Prostate gland (tissue), 2 donors: ENCODE data around the gene ARMC8. TPM values are rescaled to one million over a fixed set of nuclear protein-coding genes. Genes with fewer than 3 reads are reported as not detected.
A peak's percentile ranks its signal among the peaks of the same experiment; 100 is the strongest.

Experiments
- DNase-seq: peaks from one replicate; pipeline ENCODE4 v3.0.0-alpha.2; 2019; ENCODE audit warnings: low spot score
- H3K27ac ChIP-seq, 2 donors: fragments of 200-600 bp; sonication (generic); 2 replicates each; pipeline ENCODE4 v1.5.1; 2017 to 2019
- H3K27me3 ChIP-seq: fragments of 200-600 bp; sonication (generic); replicated peaks from 2 replicates; pipeline ENCODE4 v1.5.1; 2019; ENCODE audit not compliant: insufficient read depth
- H3K36me3 ChIP-seq, 2 donors: fragments of 200-600 bp; sonication (generic); 1 replicate in 1 of 2; 2 replicates in 1 of 2; pipeline versions ENCODE4 v1.5.1 to v1.8.1; 2017 to 2019
- H3K4me1 ChIP-seq: fragments of 200-600 bp; sonication (generic); replicated peaks from 2 replicates; pipeline ENCODE4 v1.5.1; 2019
- H3K4me3 ChIP-seq, 2 donors: fragments of 200-600 bp; sonication (generic); 2 replicates each; pipeline ENCODE4 v1.5.1; 2017 to 2019
- H3K9me3 ChIP-seq: fragments of 200-600 bp; sonication (generic); 2 replicates; pipeline ENCODE4 v1.5.1; 2017
- CTCF ChIP-seq, 4 experiments: fragments of 200-600 bp in 2 of 4; fragments of 450-650 bp in 2 of 4; sonication (generic) in 2 of 4; IDR thresholded peaks; 1 replicate in 3 of 4; 2 replicates in 1 of 4; pipeline ENCODE4 v1.5.1; 2016 to 2019; ENCODE audit warnings: antibody characterized with exemption in 4 of 4, mild to moderate bottlenecking in 2 of 4, moderate library complexity in 2 of 4
- POLR2A ChIP-seq: fragments of 450-650 bp; IDR thresholded peaks from one replicate; pipeline ENCODE4 v1.6.1; 2016; ENCODE audit warnings: antibody characterized with exemption, mild to moderate bottlenecking
- POLR2AphosphoS5 ChIP-seq: sonication (generic); formaldehyde crosslinking; IDR thresholded peaks from one replicate; pipeline ENCODE4 v1.6.1; 2017; ENCODE audit warnings: antibody characterized with exemption
- WGBS: methylation state at CpG from one replicate; pipeline ENCODE4 v1.1.5; 2018; 5-methylcytosine and 5-hydroxymethylcytosine counted together
- intact Hi-C: fragments of 100-400 bp; cut with DNase I; formaldehyde crosslinking; loops from one replicate; pipeline ENCODE4 v1.14.2; 2022
- total RNA-seq, 2 donors: library from RNA; depleted of rRNA; stranded (reverse); fragments of >200 nt; gene quantifications; one replicate each; pipeline ENCODE4 v1.1.0, GENCODE V29; 2016

The ARMC8 gene
- total RNA-seq, 2 donors from 2014 or later: 34.8 to 44.0 TPM

GRCh38 chr3:138314751-138315150 is 127.7 kb downstream of the ARMC8 start:
- no peak for DNase-seq
- TF ChIP-seq CTCF (IDR thresholded peaks at IDR 0.05) (no peak), POLR2A (no peak), POLR2AphosphoS5 (no peak)
- Histone ChIP-seq H3K9me3 (no peaks in the 10 kb centered on the region), H3K4me1 (no peaks in the 10 kb centered on the region), H3K27me3 (no peaks in the 10 kb centered on the region), H3K4me3 (no peak overlapping the region), H3K36me3 (no peaks in the 10 kb centered on the region), H3K27ac (no peak overlapping the region)
- intact Hi-C loops: no loop called here
- 31% methylated on average over 1 of the region's 1 CpG for WGBS

GRCh38 chr3:138317687-138318086 is 130.6 kb downstream of the ARMC8 start:
- H3K4me1 ChIP-seq: no peaks in the 10 kb centered on the region
- DNase-seq: no peak
- H3K27me3 ChIP-seq: no peaks in the 10 kb centered on the region
- intact Hi-C loops: no loop called here
- H3K27ac ChIP-seq: no peak overlapping the region
- no peak overlapping the region for H3K4me3 ChIP-seq
- no peaks in the 10 kb centered on the region for H3K36me3 ChIP-seq
- TF ChIP-seq POLR2A (no peak), CTCF (IDR thresholded peaks at IDR 0.05) (no peak), POLR2AphosphoS5 (no peak)
- WGBS: 97% methylated on average over 1 of the region's 1 CpG
- no peaks in the 10 kb centered on the region for H3K9me3 ChIP-seq

- WGBS: 21% methylated on average over 4 of the region's 4 CpGs
- no peaks in the 10 kb centered on the region for H3K36me3 ChIP-seq
- H3K27ac ChIP-seq: no peak overlapping the region
- H3K4me3 ChIP-seq: no peak overlapping the region
- H3K9me3 ChIP-seq: no peaks in the 10 kb centered on the region
- DNase-seq: no peak
- H3K27me3 ChIP-seq: no peaks in the 10 kb centered on the region
- TF ChIP-seq POLR2A (no peak), POLR2AphosphoS5 (no peak), CTCF (IDR thresholded peaks at IDR 0.05) (no peak)
- intact Hi-C loops: no loop called here
- H3K4me1 ChIP-seq: no peaks in the 10 kb centered on the region
Observed at GRCh38 chr3:138323971-138324370, 136.9 kb downstream of the ARMC8 start.

- H3K27me3 ChIP-seq: no peaks in the 10 kb centered on the region
- intact Hi-C loops: loop anchor here (5.0 kb wide), 1 partner anchor 139 kb away; the partner anchor contains the start of gene ARMC8
- peak; percentile 31 for DNase-seq
- H3K9me3 ChIP-seq: no peaks in the 10 kb centered on the region
- no peaks in the 10 kb centered on the region for H3K4me1 ChIP-seq
- no peak for TF ChIP-seq POLR2A
- no peak for TF ChIP-seq CTCF (IDR thresholded peaks at IDR 0.05)
- peak; percentile 53 for TF ChIP-seq POLR2AphosphoS5
- H3K27ac ChIP-seq: no peak overlapping the region
- no peak overlapping the region for H3K4me3 ChIP-seq
- H3K36me3 ChIP-seq: no peaks in the 10 kb centered on the region
Observed at GRCh38 chr3:138325990-138326389, 138.9 kb downstream of the ARMC8 start.

GRCh38 chr3:138326866-138327595 is 139.9 kb downstream of the ARMC8 start:
- no peak for DNase-seq
- Histone ChIP-seq H3K27ac (no peak overlapping the region), H3K27me3 (no peaks in the 10 kb centered on the region), H3K36me3 (no peaks in the 10 kb centered on the region), H3K9me3 (no peaks in the 10 kb centered on the region), H3K4me1 (no peaks in the 10 kb centered on the region), H3K4me3 (no peak overlapping the region)
- intact Hi-C loops: loop anchor here (5.0 kb wide), 1 partner anchor 140 kb away; the partner anchor contains the start of gene ARMC8
- TF ChIP-seq POLR2AphosphoS5 (no peak), POLR2A (no peak), CTCF (IDR thresholded peaks at IDR 0.05) (no peak)
- WGBS: 88% methylated on average over 12 of the region's 12 CpGs
